Heart right ventricle (tissue), 16 donors: ENCODE results near the gene ZNF778. TPM values are rescaled to one million over a fixed set of nuclear protein-coding genes. Genes with fewer than 3 reads are reported as not detected.

ENCODE experiments used
- ATAC-seq, 8 donors: fragments of 200-7000 bp; cut with Tn5 transposase; one replicate each; pipeline ENCODE4 v1.9.1; 2020; ENCODE audit warnings: mild to moderate bottlenecking in 8 of 8, moderate library complexity in 8 of 8, moderate number of reproducible peaks in 1 of 8
- DNase-seq, 2 donors: peaks; one replicate each; pipeline ENCODE4 v3.0.0-alpha.2; 2020
- H3K27ac ChIP-seq, 10 donors: fragments of 200-600 bp; sonication (generic) in 2 of 10; one replicate each; pipeline versions ENCODE4 v1.5.0 to v1.8.0; 2020 to 2022; ENCODE audit warnings: mild to moderate bottlenecking in 3 of 10
- H3K27me3 ChIP-seq, 7 donors: fragments of 200-600 bp; one replicate each; pipeline ENCODE4 v1.8.0; 2021 to 2022; ENCODE audit warnings: mild to moderate bottlenecking in 2 of 7
- H3K36me3 ChIP-seq, 9 donors: fragments of 200-600 bp; sonication (generic) in 1 of 9; one replicate each; pipeline versions ENCODE4 v1.5.0 to v1.8.0; 2020 to 2022; ENCODE audit warnings: mild to moderate bottlenecking in 2 of 9
- H3K4me1 ChIP-seq, 9 donors: fragments of 200-600 bp; sonication (generic) in 1 of 9; one replicate each; pipeline versions ENCODE4 v1.5.0 to v1.8.0; 2020 to 2022; ENCODE audit warnings: mild to moderate bottlenecking in 4 of 9
- H3K4me3 ChIP-seq, 10 donors: fragments of 200-600 bp; sonication (generic) in 2 of 10; one replicate each; pipeline versions ENCODE4 v1.5.0 to v1.8.0; 2020 to 2022; ENCODE audit warnings: mild to moderate bottlenecking in 7 of 10, moderate library complexity in 2 of 10
- H3K9me3 ChIP-seq, 11 donors: fragments of 200-600 bp in 10 of 11; sonication (generic) in 2 of 11; one replicate each; pipeline versions ENCODE4 v1.5.0 to v1.8.0; 2013 to 2022; ENCODE audit warnings: mild to moderate bottlenecking in 2 of 11, control low read depth in 1 of 11, moderate library complexity in 1 of 11
- CTCF ChIP-seq, 9 donors: fragments of 200-600 bp; sonication (generic) in 2 of 9; IDR thresholded peaks; one replicate each; pipeline versions ENCODE4 v1.5.0 to v1.8.0; 2021 to 2022; ENCODE audit warnings: antibody characterized with exemption in 9 of 9, mild to moderate bottlenecking in 5 of 9, moderate library complexity in 1 of 9
- WGBS, 2 donors: extraction: QIAGEN DNeasy Blood & Tissue Kit; methylation state at CpG; one replicate each; pipeline ENCODE4 v1.1.7; 2013; ENCODE audit warnings: inconsistent platforms in 1 of 2; 5-methylcytosine and 5-hydroxymethylcytosine counted together
- intact Hi-C, 10 donors: fragments of 100-400 bp; cut with DNase I; formaldehyde crosslinking; loops; one replicate each; pipeline versions ENCODE4 v1.11.1 to v1.14.2; 2022
- polyA plus RNA-seq, 2 donors: library from polyadenylated mRNA; stranded (reverse); fragments of 200-250 nt; gene quantifications; one replicate each; pipeline ENCODE4 v1.2.3, GENCODE V29; 2013
- total RNA-seq, 10 donors: library from RNA; stranded (reverse); fragmentation: NEBNext Ultra II Directional in 3 of 10; extraction: Animal tissue kit (Norgen Biotek cat#: 25700) in 3 of 10; gene quantifications; one replicate each; pipeline versions ENCODE4 v1.2.1 to v1.2.4, GENCODE V29; 2021 to 2023
- donor health status: Arrhythmogenic right ventricular cardiomyopathy.
- donor health status: ischemic (EF 13 %, LVEDD 7.1; RV severe dilation, severe dysfunction).
- donor health status: healthy with polysubstance abuse.
- donor health status: DM: no; HTN: yes; CAD: no.
- donor health status: DM: no; HTN: no; CAD: no.
- donor health status: ischemic (EF 25% LVEDD 6.9; RV normal size, moderate dysfunction).
- donor health status: ischemic (EF 25% LVEDD 5.7; RV mildly dilated, moderate dysfunction).
- donor health status: healthy.
- donor health status: DM: yes; HTN: yes; CAD: no.
- donor health status: Ischemic cardiomyopathy.
- donor health status: ischemic (EF 35%, LVEDD 5.7; RV mildly dilated, moderate dysfunction).
- donor health status: nonischemic (EF 11% LVEDD 7.7; RV severe dilation, severe dysfunction).
- donor health status: DM: yes; HTN: yes; CAD: no.
- donor health status: PGD.
- donor health status: ischemic (EF 29% LVEDD 5.4; RV normal size, mild dysfunction).
- donor health status: nonischemic (EF 23%, LVEDD 6.1; RV moderate dilation, normal function).

ZNF778 gene
- total and polyA plus RNA-seq, 12 donors: 1.7 to 11.3 (median 8.2) TPM

GRCh38 chr16:89272631-89273030 is 55.1 kb downstream of the ZNF778 start:
- DNase-seq: no peak
- WGBS, 2 donors: 98 to 99% methylated on average over 6 of the region's 6 CpGs
- ATAC-seq: no peak
- H3K4me3 ChIP-seq: no peak overlapping the region
- no peaks in the 10 kb centered on the region for H3K9me3 ChIP-seq
- peaks cover 0 to 2% (median 0%) of the 10 kb centered on the region in 9 donors for H3K4me1 ChIP-seq
- H3K36me3 ChIP-seq: peaks cover 4 to 92% (median 59%) of the 10 kb centered on the region in 9 donors
- intact Hi-C loops: no loop called here
- H3K27ac ChIP-seq: no peak overlapping the region
- TF ChIP-seq CTCF (IDR thresholded peaks at IDR 0.05): no peak
- H3K27me3 ChIP-seq: no peaks in the 10 kb centered on the region

- intact Hi-C loops: no loop called here
- WGBS, 2 donors: 92 to 93% methylated on average over 19 of the region's 19 CpGs
- TF ChIP-seq CTCF (IDR thresholded peaks at IDR 0.05): no peak
Measured at GRCh38 chr16:89273741-89274472, 56.4 kb downstream of the ZNF778 start.

GRCh38 chr16:89274561-89275283 is 57.2 kb downstream of the ZNF778 start:
- WGBS, 2 donors: 94 to 95% methylated on average over 30 of the region's 30 CpGs
- ATAC-seq: no peak
- Histone ChIP-seq H3K27ac (no peak overlapping the region), H3K4me3 (no peak overlapping the region), H3K36me3 (peaks cover 4 to 96% (median 53%) of the 10 kb centered on the region in 9 donors), H3K27me3 (no peaks in the 10 kb centered on the region), H3K9me3 (no peaks in the 10 kb centered on the region), H3K4me1 (peaks cover 0 to 8% (median 0%) of the 10 kb centered on the region in 9 donors)
- intact Hi-C loops: no loop called here
- no peak for DNase-seq
- no peak for TF ChIP-seq CTCF (IDR thresholded peaks at IDR 0.05)

More at GRCh38 chr16:89273741-89274472, 56.4 kb downstream of the ZNF778 start:
- H3K9me3 ChIP-seq: no peaks in the 10 kb centered on the region
- H3K27ac ChIP-seq: no peak overlapping the region
- peaks cover 4 to 100% (median 58%) of the 10 kb centered on the region in 9 donors for H3K36me3 ChIP-seq
- no peaks in the 10 kb centered on the region for H3K27me3 ChIP-seq
- H3K4me1 ChIP-seq: peaks cover 0 to 8% (median 0%) of the 10 kb centered on the region in 9 donors
- DNase-seq (no peak), ATAC-seq (no peak)
- no peak overlapping the region for H3K4me3 ChIP-seq

GRCh38 chr16:89275284-89275584 is 57.7 kb downstream of the ZNF778 start:
- no peak overlapping the region for H3K4me3 ChIP-seq
- no peak for TF ChIP-seq CTCF (IDR thresholded peaks at IDR 0.05)
- intact Hi-C loops: no loop called here
- H3K4me1 ChIP-seq: peaks cover 0 to 8% (median 0%) of the 10 kb centered on the region in 9 donors
- WGBS, 2 donors: 93 to 95% methylated on average over 11 of the region's 11 CpGs
- H3K36me3 ChIP-seq: peaks cover 4 to 96% (median 48%) of the 10 kb centered on the region in 9 donors
- H3K27me3 ChIP-seq: no peaks in the 10 kb centered on the region
- no peak for ATAC-seq
- no peak overlapping the region for H3K27ac ChIP-seq
- DNase-seq: no peak
- no peaks in the 10 kb centered on the region for H3K9me3 ChIP-seq
